ENCODE measurements around the gene LYRM2. TPM values are rescaled to one million over a fixed set of nuclear protein-coding genes. Genes with fewer than 3 reads are reported as not detected.

The LYRM2 gene
- total RNA-seq, 1 experiment from 2014 or later, result 26.3 TPM

GRCh38 chr6:89599727-89600126 is 38.8 kb downstream of the LYRM2 start:
- no peaks in the 10 kb centered on the region for H4K20me1 ChIP-seq (ENCODE audit: insufficient read depth)
- H3K9ac ChIP-seq (ENCODE audit: low read length), result no peak overlapping the region
- H3K4me2 ChIP-seq (ENCODE audit: low read length), result no peak overlapping the region
- H3K79me2 ChIP-seq (ENCODE audit: insufficient read depth, low read length), result no peaks in the 10 kb centered on the region
- no peak overlapping the region for H3K27ac ChIP-seq (ENCODE audit: low read depth, low read length)
- H3K4me3 ChIP-seq (replicated peaks in 1 of 2; ENCODE audit: low read depth in 1 of 2, low read length in 2 of 2), result no peak overlapping the region
- DNase-seq (ENCODE audit: low read depth, low spot score), result no peak
- ATAC-seq, result no peak
- H3K9me2 ChIP-seq (ENCODE audit: insufficient read depth), result no peaks in the 10 kb centered on the region
- H3K9me3 ChIP-seq (ENCODE audit: control insufficient read depth in 1 of 2, insufficient read depth in 1 of 2, low read depth in 1 of 2, low read length in 2 of 2), result no peaks in the 10 kb centered on the region
- no peaks in the 10 kb centered on the region for H3K4me1 ChIP-seq (ENCODE audit: control insufficient read depth in 1 of 2, insufficient read depth in 2 of 2, low read length in 2 of 2)
- no peaks in the 10 kb centered on the region for H3K27me3 ChIP-seq (ENCODE audit: insufficient read depth, low read length)
- H2AFZ ChIP-seq (ENCODE audit: low read depth, low read length, poor library complexity, severe bottlenecking), result no peak overlapping the region
- no peak for TF ChIP-seq FOSL1 (IDR thresholded peaks at IDR 0.05; ENCODE audit: low read depth)
- no peak for TF ChIP-seq ZNF274 (IDR thresholded peaks at IDR 0.05; ENCODE audit: low read depth, low read length)
- intact Hi-C loops (cut with micrococcal nuclease), result no loop called here
- ChIA-PET POLR2A (no interaction called here), CTCF (no interaction called here), RAD21 (ENCODE audit: low non-redundant PET in 1 of 2, low total read pairs in 2 of 2, uncharacterized antibody in 2 of 2, unreplicated experiment in 2 of 2) (no interaction called here)
- H3K36me3 ChIP-seq (ENCODE audit: control insufficient read depth in 1 of 2, insufficient read depth in 2 of 2, low read length in 2 of 2), result no peaks in the 10 kb centered on the region
- BruUV-seq (replicated peaks), result no TSS peak

- H3K4me1 ChIP-seq (ENCODE audit: control insufficient read depth in 1 of 2, insufficient read depth in 2 of 2, low read length in 2 of 2), result no peaks in the 10 kb centered on the region
- POLR2A ChIA-PET, result no interaction called here
- intact Hi-C loops (cut with micrococcal nuclease), result no loop called here
- TF ChIP-seq RAD21 (IDR thresholded peaks at IDR 0.05; ENCODE audit: low read depth), result peak; percentile 43
- no peak for TF ChIP-seq SP1 (IDR thresholded peaks at IDR 0.05; ENCODE audit: low read depth)
- TF ChIP-seq EGR1 (IDR thresholded peaks at IDR 0.05; ENCODE audit: low read depth), result no peak
- 0 out of 6 replicates have a peak, but pooled peaks of 1 of the 3 experiments have one; percentile 12 for TF ChIP-seq CTCF (IDR thresholded peaks at IDR 0.05 in 2 of 3, conservative IDR thresholded peaks at IDR 0.05 in 1 of 3; ENCODE audit: borderline replicate concordance in 1 of 3, insufficient read depth in 1 of 3, low read depth in 2 of 3, low read length in 2 of 3)
- no peak for TF ChIP-seq ZNF274 (IDR thresholded peaks at IDR 0.05; ENCODE audit: low read depth, low read length)
- no peak for TF ChIP-seq CBX3 (IDR thresholded peaks at IDR 0.05; ENCODE audit: low read depth)
- BruUV-seq (replicated peaks), result no TSS peak
- H3K4me3 ChIP-seq (replicated peaks in 1 of 2; ENCODE audit: low read depth in 1 of 2, low read length in 2 of 2), result no peak overlapping the region
- no peaks in the 10 kb centered on the region for H3K79me2 ChIP-seq (ENCODE audit: insufficient read depth, low read length)
- H3K9me2 ChIP-seq (ENCODE audit: insufficient read depth), result no peaks in the 10 kb centered on the region
- no peak overlapping the region for H3K9ac ChIP-seq (ENCODE audit: low read length)
- ATAC-seq, result no peak; the same call in 1 of the 2 replicates
- no peak overlapping the region for H2AFZ ChIP-seq (ENCODE audit: low read depth, low read length, poor library complexity, severe bottlenecking)
- H4K20me1 ChIP-seq (ENCODE audit: insufficient read depth), result no peaks in the 10 kb centered on the region
- no peak for DNase-seq (ENCODE audit: low read depth, low spot score)
- H3K36me3 ChIP-seq (ENCODE audit: control insufficient read depth in 1 of 2, insufficient read depth in 2 of 2, low read length in 2 of 2), result no peaks in the 10 kb centered on the region
- H3K4me2 ChIP-seq (ENCODE audit: low read length), result no peak overlapping the region
- H3K9me3 ChIP-seq (ENCODE audit: control insufficient read depth in 1 of 2, insufficient read depth in 1 of 2, low read depth in 1 of 2, low read length in 2 of 2), result no peaks in the 10 kb centered on the region
- no peaks in the 10 kb centered on the region for H3K27me3 ChIP-seq (ENCODE audit: insufficient read depth, low read length)
- RAD21 ChIA-PET (ENCODE audit: low non-redundant PET in 1 of 2, low total read pairs in 2 of 2, uncharacterized antibody in 2 of 2, unreplicated experiment in 2 of 2), result no interaction called here
- H3K27ac ChIP-seq (ENCODE audit: low read depth, low read length), result no peak overlapping the region
- CTCF ChIA-PET, result no interaction called here
These were observed 40.6 kb downstream of the LYRM2 start for GRCh38 chr6:89597988-89598387.

Measured in HCT116 (cell line).